NCI-H1105 (cell line): ENCODE data around the gene PGM5.

Experiments used
- DNase-seq: peaks from one replicate; lab custom pipeline; 2025; lab: John Stamatoyannopoulos, UW

Gene PGM5

DNA sequence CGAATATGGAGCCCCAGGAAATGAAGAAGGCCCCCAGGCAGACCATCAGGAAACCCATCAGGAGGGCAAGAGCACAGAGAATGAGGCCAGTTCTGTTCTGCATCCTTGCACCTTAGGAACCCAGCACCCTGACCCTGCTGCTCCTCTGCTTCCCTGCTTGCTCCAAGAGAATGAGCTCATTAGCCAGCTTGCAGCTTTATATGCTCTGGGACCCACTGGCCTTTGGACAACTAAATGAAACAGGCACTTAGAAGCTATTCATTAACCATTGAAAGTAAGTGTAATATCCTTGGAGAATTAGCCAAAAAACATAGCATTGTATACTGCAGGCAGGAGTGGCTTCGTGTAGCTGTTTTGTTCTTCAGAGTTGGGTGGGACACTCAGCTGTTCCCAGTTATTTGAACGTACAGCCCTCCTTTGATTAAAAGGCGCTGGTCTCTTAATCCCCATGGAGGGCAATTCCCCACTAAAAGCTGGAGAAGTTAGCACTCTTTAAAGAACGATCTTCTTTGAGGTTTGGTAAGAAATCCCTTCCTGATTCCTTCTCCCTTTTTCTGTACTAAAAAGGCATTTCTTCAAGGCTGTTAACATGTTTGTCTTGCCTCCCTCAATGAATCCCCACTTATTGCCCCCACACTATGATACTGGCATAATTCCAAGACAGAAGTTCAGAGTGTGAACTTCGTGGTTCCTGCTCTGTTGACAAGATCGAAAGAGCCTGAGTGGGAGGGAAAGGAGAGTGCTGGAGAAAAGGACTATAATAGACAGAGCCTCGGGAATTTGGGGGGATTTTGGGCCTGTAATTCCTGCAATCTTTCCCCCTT, 184.5 kb downstream of the PGM5 start, which contains the start of gene TMEM252:
TMEM252 (minus strand) TSS at position 172 of the 824 bp plus-strand sequence; CDS start at position 103, 69 bp downstream.
- DNase-seq, result no peak

DNA sequence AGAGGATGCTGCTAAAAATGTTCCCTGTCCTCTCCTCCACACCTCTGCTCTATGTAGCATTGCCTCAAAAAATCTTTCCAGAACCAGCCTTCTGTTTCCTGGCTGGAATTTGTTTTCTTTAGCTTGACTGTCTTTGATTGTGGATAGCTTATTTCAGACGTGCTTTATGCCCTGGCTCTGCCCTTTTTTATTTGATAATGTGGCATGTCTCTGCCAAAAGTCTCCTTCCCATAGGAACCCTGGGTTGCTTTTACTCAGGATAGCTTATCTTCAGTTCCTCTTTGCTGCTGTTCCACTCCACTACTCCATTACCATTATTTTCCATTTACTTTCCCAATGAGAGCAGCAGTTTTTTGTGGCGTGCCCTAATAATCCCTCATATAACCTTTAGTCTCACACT, 185.2 kb downstream of the PGM5 start:
- no peak for DNase-seq

DNA sequence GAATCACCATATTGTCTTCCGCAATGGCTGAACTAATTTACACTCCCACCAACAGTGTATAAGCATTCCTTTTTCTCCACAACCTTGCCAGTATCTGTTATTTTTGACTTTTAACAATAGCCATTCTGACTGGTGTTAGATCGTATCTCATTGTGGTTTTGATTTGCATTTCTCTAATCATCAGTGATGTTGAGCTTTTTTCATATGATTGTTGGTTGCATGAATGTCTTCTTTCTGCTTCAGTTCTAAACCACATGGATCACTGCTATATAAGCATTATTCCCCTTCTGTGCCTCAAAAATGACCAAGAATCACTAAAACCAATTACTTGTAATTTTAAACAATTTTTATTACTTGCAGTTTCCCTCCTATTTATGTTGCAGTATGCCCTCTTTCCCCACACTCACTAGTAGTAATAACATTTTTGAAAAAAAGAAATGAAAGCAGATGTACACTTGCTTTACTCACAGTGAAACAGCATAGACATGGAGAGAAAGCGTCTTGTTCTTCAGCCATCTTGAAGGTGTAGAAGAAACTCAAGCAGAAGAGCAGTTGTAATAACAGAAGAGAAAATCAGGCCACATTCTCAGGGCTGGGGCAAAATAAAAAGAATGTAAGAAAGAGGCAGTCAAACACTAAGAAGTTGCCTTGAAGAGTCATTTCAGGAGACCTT, 188.8 kb downstream of the PGM5 start:
- no peak for DNase-seq

DNA sequence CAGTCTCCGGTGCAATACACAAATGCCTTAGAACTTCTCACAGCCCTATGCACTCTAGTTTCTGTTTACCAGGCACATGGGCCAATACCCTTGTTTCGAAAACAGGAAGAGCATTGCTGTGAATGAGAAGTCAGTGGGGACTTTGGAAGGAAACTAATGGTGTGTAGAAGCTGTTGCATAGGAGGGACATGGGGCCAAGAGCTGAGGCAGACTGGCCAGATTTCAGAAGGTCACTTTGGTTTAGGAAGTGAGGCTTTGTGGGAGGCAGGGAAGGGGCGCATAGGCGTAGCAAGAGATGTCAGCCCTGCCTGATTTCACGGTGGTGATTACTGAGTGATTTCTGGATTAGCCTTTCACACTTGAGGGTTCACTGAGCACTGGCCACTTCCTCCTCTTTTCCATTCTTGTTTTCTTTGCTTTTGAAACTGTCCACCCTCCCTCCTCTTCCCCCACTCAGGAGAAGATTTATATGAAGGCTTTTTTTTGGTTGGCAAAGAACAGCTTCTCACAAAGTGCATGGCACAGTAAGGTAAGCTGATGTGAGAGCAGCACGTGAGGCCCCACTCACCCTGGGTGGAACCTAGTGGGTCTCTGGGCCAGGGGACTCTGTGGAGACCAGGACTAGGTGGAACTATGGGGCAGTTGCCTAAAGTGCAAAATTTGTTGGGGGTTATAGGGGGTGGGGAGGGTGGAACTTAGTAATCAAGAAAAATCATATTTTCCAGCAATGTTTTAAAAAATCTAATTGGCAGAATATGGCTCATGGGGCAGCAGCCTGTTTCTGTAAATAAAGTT, 190.4 kb downstream of the PGM5 start:
- DNase-seq, result no peak

DNA sequence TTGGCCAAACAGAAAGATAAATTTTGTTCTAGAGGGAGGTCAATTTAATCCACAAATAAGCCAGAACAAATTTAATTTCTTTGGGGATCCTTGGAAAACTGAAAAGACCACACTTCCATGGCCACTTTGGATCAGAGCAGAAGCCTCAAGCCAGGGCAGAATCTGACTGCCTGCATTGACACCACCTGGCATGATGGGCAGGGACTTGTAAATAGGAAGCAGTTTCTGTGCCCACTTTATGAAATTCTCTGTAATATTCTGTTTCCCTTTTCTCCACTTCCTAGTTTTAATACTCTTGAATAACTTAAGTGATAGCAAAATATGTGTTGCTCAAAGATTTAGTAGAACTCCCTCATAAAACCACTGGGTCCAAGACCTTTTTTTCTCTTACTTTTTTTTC, 191.0 kb downstream of the PGM5 start:
- no peak for DNase-seq

DNA sequence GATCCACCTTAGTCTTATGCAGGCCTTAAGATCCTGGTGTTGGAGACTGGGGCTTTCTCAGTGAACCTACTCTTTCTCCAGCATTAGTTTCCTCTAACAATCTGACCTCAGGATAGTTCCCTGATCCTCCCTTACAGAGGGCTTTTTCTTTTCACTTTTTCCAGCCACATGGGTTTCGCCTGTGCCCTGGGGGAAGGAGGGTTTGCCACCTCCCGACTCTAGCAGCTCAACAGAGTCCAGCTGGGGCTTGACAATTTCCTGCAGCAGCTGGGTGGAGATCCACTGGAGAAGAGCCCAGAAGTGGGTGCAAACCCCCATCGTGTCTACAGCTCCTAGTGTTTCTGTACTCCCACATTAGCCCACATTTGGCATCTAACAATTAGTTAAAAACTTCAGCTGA, 191.8 kb downstream of the PGM5 start:
- no peak for DNase-seq

DNA sequence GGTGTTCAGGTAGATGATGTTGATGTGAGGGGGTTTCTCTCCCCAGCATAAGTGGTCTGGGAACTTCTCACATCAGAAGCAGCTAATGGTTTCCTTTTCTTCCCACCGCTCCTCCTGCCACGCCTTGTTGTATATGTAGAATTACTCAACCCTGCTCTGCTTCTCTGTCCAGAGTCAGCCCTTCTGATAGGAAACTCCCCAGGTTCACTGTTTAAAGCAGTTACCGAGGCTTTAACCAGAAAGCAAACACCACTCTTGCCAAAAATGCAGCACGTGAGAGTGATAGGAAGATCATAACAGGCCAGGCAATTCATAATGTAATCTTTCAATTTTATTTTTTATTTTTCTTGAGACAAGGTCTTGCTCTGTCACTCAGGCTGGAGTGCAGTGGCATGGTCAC, 194.8 kb downstream of the PGM5 start:
- DNase-seq, result no peak

DNA sequence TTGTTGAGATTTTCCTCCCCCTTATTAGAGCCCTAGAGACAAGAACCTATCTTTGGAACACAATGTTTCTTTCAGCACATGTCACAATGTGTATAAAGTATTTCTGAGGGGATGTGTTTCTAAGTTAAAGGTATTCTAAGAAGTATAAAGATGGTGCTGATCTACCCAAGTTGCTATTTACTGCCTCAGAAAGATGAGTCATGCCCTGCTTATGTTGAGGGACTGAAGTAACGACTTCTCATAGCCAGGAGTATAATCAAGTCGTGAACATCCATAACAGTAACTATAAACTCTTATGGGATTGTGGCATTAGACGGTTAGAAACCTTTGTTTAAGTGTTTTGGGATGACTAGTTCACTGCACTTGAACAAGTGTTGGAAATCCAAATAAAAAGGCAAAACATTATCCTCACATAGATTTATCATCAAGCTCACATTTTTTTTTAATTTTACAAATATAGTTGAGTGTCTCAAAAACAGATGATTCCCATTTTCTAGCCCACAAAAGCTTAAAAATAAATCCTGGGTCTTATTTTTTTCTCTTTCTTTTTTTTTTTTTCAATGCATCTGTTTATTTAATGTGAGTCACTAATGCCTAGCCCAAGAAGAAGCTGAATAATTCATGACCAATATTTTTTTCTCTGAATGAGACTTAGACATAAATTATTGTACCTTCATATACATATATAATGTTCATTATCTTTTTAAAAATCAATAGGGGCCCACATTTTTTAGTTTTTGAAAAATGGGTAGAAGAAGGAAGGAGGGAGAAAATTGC, 196.5 kb downstream of the PGM5 start:
- DNase-seq, result no peak

DNA sequence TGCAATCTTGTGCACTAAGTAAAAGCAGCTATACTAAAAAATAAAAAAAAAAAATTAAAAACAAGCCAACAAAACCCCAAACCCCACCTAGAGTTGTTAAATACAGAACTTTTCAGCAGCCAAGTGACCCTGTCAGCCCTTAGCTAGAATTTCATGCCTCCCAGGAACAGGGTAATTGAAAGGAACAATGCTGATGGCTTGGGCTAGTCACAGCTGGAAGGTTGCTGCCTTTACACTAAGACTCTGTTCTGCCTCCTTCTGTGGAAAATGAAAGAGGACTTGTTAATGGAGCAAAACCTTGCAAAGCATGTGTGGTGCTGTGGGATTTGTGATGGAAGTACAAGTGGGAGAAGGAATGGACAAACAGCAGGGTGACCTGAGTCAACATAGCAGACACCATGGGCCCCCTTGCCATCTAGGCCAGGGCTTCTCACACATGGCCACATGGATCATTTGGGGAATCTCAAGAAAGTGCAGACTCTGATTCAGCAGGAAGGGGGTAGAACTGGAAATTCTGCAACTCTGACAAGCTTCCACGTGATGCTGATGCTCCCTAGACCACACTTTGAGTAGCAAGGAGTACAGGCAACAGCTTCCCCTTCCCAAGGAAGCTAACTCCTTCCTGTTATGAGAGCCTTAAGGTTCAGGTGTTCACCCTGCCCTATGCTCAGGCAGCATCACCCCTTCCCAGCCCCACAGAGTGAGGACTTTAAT, 199.2 kb downstream of the PGM5 start:
- no peak for DNase-seq

DNA sequence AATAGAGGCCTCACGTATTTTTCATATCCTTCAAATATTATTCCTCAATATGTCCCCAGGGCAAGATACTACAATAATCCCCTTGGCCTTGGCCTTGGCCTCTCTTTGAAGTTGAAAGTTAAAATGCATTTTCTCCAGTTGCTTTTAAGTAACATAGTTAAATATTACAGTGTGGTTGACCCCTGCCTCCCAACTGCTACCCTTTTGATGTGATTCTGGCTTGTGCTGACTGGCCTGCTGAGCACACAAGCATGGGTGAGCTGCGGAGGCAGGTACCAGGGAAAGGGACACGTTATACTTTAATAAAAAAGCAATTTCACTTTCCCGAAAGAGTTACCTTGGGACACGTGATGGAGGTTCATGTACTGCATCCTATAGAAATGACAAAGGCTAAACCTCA, 202.1 kb downstream of the PGM5 start:
- no peak for DNase-seq

DNA sequence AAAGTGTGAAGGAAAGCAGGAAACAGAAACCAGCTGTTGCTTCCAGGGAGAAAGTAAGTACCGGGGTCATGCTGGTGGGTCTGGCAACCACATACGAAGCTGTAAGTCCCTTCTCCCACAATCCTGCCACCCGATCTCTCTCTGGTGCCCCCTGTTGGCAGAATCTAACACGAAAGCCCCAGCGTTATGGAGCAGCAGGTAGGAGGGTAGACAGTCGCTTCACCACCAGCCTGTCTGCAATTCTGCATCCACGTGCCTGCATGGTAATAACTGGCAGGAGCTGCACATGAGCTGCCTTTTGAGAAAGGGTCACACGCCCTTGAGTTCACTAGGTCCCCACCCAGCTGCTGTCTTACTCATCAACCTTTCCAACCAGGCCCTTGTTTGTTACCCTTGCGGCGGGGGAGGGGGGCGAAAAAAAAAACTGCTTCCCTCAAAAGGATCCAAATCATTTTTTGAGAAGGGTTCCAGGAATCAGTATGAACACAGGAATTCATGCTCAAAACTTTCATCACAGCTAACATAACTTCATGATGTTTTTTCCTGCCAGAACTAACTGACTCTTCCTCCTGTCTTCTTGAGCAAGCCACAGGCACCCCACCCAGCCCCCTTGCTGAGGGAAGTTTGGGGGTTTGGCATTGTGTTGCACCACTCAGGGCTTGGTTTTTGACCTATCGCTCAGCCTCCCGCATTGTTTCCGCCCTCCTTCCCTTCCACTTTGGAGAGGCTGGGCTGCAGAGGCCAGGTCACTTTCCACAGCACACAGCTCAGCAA, 203.8 kb downstream of the PGM5 start:
- DNase-seq, result no peak

DNA sequence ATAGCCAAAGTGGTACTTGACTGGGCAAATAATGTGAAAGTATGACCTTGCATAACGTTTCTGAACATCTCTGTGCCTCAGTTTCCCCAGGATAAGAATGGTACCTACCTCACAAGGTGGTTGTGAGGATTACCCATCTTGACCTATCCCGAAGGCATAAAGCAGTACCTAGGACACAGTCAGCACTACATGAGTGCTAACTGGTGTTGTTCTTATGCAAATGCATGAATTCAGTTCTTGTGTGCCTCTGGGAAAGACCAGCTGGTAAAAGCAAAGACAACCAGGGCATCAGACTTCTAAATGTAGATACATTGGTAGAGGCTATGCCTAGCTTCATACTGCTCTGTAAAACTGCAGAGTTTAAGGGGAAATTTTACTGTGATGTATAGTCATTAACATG, 206.1 kb downstream of the PGM5 start:
- no peak for DNase-seq

DNA sequence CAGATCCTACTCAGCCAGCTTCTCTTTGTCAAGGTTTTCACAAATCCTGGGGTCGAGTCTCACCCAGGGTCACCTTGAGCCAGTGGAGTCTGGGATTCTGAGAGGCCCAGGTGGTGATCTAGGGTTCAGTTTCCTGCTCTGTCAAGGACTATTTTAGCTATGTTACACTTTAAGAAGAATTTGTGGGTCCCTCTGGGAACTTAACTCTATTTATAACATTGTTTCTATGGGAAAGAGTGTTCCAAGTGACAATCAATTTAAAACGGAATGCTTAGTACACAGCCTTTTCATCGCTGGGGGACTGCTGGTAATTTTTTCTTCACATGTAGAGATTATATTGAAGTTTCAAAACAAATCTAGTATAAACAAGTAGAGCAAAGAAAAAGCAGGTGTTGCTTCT, 211.2 kb downstream of the PGM5 start:
- no peak for DNase-seq

DNA sequence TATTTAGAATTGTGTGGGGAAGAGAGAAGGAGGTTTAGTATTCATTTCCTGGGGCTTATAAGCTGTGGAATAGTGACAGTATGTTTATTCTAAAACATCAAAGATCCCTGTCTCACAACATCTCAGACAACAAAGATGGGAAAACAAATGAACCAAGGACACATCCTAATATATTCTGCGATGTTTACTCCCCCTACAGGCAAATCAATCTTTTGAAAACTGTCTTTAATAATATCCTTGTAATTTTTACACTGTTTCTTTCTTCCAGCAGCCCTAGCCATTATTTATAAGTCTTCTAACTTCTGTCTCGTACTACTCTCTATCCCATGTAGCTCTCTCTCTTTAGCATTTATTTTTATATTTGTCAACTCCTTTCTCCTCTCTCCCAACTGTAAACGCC, 217.7 kb downstream of the PGM5 start:
- DNase-seq, result no peak

DNA sequence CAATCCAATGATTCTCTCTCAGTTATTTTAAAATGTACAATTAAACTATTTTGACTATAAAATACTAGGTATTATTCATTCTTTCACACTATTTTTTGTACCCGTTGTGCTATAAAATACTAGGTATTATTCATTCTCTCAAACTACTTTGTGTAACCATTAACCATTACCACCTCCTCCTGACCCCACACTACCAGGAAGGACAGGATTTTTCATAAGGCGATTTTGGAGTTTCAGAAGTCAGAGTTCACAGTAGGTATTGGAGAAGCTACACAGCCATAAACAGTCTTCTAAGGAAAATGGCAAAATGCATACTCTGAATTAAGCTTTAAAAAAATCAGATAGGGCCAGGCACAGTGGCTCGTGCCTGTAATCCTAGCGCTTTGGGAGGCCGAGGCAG, 219.4 kb downstream of the PGM5 start:
- no peak for DNase-seq

DNA sequence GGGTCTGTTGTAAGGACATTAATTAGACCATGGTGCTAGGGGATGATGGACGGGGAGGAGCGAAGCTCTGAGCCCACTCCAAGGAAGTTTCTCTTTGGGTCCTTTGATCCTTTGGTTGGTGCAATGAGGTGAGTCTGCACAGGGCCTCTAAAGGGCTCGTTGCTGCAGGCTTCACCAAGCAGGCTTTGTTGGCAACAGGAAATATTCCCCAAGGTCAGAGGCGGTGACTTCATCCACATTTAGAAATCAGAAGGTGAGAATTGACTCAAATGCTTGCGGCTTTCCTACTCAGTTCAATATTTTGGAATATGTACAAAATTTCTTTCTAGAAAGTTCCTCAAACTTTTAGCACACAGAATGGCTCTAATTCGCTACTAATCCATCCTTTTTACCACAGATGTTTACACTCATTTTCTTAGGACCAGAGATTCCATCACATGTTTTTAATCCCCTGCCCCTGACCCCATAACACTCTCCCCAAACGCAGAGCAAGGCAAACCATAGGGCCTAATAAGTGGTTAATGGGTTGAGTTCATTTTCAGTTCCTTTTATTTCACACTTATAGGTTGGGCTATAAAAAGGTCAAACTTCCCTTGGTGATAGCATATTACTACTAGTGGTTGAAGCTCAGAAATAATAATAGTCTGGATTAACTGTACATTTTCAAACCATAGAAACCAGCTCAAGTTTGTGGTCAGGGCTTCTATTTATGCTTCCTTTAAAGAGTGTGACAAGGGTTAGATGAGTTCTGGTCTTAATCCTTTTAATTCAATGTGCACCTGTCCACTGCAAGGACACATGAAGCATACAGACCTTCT, 221.6 kb downstream of the PGM5 start:
- no peak for DNase-seq
